ENCODE measurements around the gene IL1R1. TPM values are rescaled to one million over a fixed set of nuclear protein-coding genes. Genes with fewer than 3 reads are reported as not detected.

The IL1R1 gene
- total RNA-seq, 1 donor from 2014 or later: not detected

DNA sequence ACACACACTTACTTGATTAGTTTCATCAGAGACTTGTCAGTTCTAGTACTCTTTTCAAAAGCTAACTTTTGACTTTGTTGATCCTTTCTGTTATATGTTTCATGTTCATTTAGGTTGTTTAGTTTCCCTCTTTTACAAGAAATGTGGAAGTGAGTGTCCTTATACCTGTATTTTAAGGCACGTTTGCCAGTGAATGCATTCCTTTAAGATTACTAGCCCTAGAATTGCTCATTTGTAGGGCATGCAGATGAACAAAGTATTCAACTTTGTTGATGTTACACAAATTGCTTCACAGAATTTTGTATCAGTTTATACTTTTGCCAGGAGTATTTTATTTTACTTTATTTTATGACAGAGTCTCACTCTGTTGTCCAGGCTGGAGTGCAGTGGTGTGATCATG lies 50.5 kb downstream of the IL1R1 start:
- Mint-ChIP-seq H3K27me3 (peaks cover 13% of the 10 kb centered on the region), H3K4me1 (no peaks in the 10 kb centered on the region)

DNA sequence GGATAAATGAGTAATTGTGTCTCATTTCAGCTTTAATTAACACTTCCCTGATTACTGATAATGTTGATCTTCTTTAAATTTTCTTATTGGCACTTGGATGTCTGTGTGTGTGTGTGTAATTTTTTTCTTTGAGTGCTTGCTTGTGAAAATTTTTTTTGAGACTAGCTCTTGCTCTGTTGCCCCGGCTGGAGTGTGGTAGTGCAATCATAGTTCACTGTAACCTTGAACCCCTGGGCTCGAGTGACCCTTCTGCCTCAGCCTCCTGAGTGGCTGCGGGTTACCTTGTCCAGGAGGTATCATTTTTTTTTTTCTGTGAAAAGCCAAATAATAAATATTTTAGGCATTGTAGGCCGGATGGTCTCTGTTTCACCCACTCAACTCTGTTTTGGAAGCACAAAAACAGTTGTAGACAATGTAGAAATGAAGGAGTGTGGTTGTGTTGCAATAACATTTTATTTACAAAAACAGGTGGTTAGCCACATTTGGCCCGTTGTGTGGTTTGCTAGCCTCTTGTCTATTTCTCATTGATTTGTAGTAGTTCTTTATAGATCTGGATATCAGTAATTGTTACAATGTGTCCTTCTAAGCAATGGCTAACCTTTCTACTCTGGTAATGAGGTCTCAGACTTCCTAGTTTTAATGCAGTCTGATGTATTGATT lies 52.2 kb downstream of the IL1R1 start:
- ChIA-PET POLR2A (no interaction called here), CTCF (no interaction called here)
- intact Hi-C loops (cut with micrococcal nuclease): no loop called here
- Mint-ChIP-seq H3K9me3 (no peaks in the 10 kb centered on the region), H3K27ac (no peak overlapping the region), H3K4me1 (no peaks in the 10 kb centered on the region), H3K36me3 (ENCODE audit: low read depth) (no peaks in the 10 kb centered on the region), H3K4me3 (no peak overlapping the region), H3K27me3 (peaks cover 15% of the 10 kb centered on the region)
- no peak for TF ChIP-seq CTCF (IDR thresholded peaks at IDR 0.05)
- ATAC-seq (ENCODE audit: low read depth) (no peak), DNase-seq (no peak)

More for the DNA sequence above, 50.5 kb downstream of the IL1R1 start:
- intact Hi-C loops (cut with micrococcal nuclease): no loop called here
- CTCF ChIA-PET: no interaction called here
- no peaks in the 10 kb centered on the region for H3K36me3 Mint-ChIP-seq (ENCODE audit: low read depth)
- no peak overlapping the region for H3K4me3 Mint-ChIP-seq
- no peaks in the 10 kb centered on the region for H3K9me3 Mint-ChIP-seq
- POLR2A ChIA-PET: no interaction called here
- TF ChIP-seq CTCF (IDR thresholded peaks at IDR 0.05): no peak
- DNase-seq: no peak
- ATAC-seq (ENCODE audit: low read depth): no peak
- H3K27ac Mint-ChIP-seq: no peak overlapping the region

DNA sequence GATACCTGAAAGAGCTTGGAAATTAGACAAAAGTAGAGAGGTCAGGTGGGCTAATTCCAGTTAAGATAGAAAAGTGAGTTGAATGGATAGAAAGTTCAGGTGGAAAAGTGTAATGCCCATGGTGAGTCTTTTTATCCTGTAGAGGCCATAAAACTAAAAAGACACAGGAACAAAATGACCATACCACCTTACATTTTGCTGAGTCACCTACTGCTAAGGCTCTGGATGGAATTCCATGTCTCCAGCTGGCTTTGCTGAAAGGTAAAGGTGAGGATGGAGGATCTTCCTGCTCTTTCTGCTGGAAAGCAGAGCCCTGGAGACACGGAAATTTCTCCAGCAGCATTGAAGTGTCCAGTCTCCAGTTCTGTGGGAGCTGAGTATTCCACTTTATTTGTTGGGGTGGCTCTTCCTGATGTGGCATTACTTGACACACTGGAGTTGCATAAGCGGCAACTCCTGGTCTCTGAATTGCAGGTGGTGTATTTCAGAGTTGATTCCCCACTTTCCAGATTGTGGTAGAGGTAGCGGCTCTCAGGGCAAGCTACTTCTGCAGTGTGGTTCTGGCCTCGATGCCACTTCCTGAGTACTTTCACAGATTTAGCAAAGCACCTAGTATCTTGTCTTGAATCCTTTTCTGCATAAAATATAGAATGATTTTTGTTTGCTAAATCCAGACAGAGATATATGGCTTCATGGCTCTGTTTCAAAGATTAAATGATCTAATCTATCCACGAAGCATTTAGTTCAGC lies 55.0 kb downstream of the IL1R1 start:
- intact Hi-C loops (cut with micrococcal nuclease): no loop called here
- H3K27me3 Mint-ChIP-seq: peaks cover 20% of the 10 kb centered on the region
- H3K27ac Mint-ChIP-seq: no peak overlapping the region
- DNase-seq (no peak), ATAC-seq (ENCODE audit: low read depth) (no peak)
- H3K4me3 Mint-ChIP-seq: no peak overlapping the region
- ChIA-PET POLR2A (no interaction called here), CTCF (no interaction called here)
- H3K9me3 Mint-ChIP-seq: no peaks in the 10 kb centered on the region
- TF ChIP-seq CTCF (IDR thresholded peaks at IDR 0.05): no peak
- no peaks in the 10 kb centered on the region for H3K4me1 Mint-ChIP-seq
- no peaks in the 10 kb centered on the region for H3K36me3 Mint-ChIP-seq (ENCODE audit: low read depth)

- Mint-ChIP-seq H3K36me3 (ENCODE audit: low read depth) (no peaks in the 10 kb centered on the region), H3K9me3 (peaks cover 7% of the 10 kb centered on the region), H3K27ac (no peak overlapping the region), H3K4me3 (no peak overlapping the region), H3K27me3 (peaks cover 21% of the 10 kb centered on the region), H3K4me1 (no peaks in the 10 kb centered on the region)
- no peak for TF ChIP-seq CTCF (IDR thresholded peaks at IDR 0.05)
- intact Hi-C loops (cut with micrococcal nuclease): no loop called here
- POLR2A ChIA-PET: no interaction called here
- CTCF ChIA-PET: no interaction called here
- ATAC-seq (ENCODE audit: low read depth) (no peak), DNase-seq (no peak)
Measured at GRCh38 chr2:102200539-102200938, 58.0 kb downstream of the IL1R1 start.

GRCh38 chr2:102204638-102205037 lies 62.1 kb downstream of the IL1R1 start:
- Mint-ChIP-seq H3K4me3 (no peak overlapping the region), H3K9me3 (peaks cover 11% of the 10 kb centered on the region), H3K27me3 (peaks cover 8% of the 10 kb centered on the region), H3K36me3 (ENCODE audit: low read depth) (no peaks in the 10 kb centered on the region), H3K4me1 (no peaks in the 10 kb centered on the region), H3K27ac (no peak overlapping the region)
- TF ChIP-seq CTCF (IDR thresholded peaks at IDR 0.05): no peak
- DNase-seq: no peak
- ChIA-PET CTCF (interaction anchor here (1.5 kb wide), 1 partner anchor 36 kb away, joined by 3 read pairs; no protein-coding TSS in a partner anchor), POLR2A (no interaction called here)
- ATAC-seq (ENCODE audit: low read depth): no peak
- intact Hi-C loops (cut with micrococcal nuclease): no loop called here
